Heart left ventricle (tissue), 13 donors: ENCODE results near the gene ZG16B.

Experiments
- CTCF ChIP-seq, 12 donors: fragments of 200-600 bp; sonication (generic) in 4 of 12; IDR thresholded peaks; one replicate each; pipeline versions ENCODE4 v1.5.0 to v1.8.0; 2018 to 2022; ENCODE audit warnings: antibody characterized with exemption in 12 of 12, mild to moderate bottlenecking in 5 of 12
- POLR2A ChIP-seq, 2 donors: fragments of 450-650 bp; IDR thresholded peaks; one replicate each; pipeline ENCODE4 v1.6.1; 2017; ENCODE audit warnings: antibody characterized with exemption in 2 of 2, mild to moderate bottlenecking in 2 of 2, moderate library complexity in 2 of 2
- donor health status: ischemic (EF 13 %, LVEDD 7.1; RV severe dilation, severe dysfunction).
- donor health status: DM: no; HTN: yes; CAD: no.
- donor health status: DM: no; HTN: no; CAD: no.
- donor health status: ischemic (EF 25% LVEDD 6.9; RV normal size, moderate dysfunction).
- donor health status: ischemic (EF 25% LVEDD 5.7; RV mildly dilated, moderate dysfunction).
- donor health status: ischemic (EF 35%, LVEDD 5.7; RV mildly dilated, moderate dysfunction).
- donor health status: nonischemic (EF 11% LVEDD 7.7; RV severe dilation, severe dysfunction).
- donor health status: DM: yes; HTN: yes; CAD: no.
- donor health status: PGD.
- donor health status: ischemic (EF 29% LVEDD 5.4; RV normal size, mild dysfunction).
- donor health status: nonischemic (EF 23%, LVEDD 6.1; RV moderate dilation, normal function).

- TF ChIP-seq CTCF (IDR thresholded peaks at IDR 0.05) (no peak), POLR2A (IDR thresholded peaks at IDR 0.05) (no peak)
Observed at GRCh38 chr16:2819179-2819938, 10.7 kb upstream of the ZG16B start.
